CD4-positive, alpha-beta T cell treated with Interleukin-10 for 1 hour (primary cell): ENCODE measurements around the gene WRAP53.

ENCODE experiments used
- DNase-seq: peaks from one replicate; pipeline ENCODE4 v3.0.0-alpha.2; 2020

Gene WRAP53

GRCh38 chr17:7747635-7748071 is 59.4 kb downstream of the WRAP53 start:
- no peak for DNase-seq

DNA sequence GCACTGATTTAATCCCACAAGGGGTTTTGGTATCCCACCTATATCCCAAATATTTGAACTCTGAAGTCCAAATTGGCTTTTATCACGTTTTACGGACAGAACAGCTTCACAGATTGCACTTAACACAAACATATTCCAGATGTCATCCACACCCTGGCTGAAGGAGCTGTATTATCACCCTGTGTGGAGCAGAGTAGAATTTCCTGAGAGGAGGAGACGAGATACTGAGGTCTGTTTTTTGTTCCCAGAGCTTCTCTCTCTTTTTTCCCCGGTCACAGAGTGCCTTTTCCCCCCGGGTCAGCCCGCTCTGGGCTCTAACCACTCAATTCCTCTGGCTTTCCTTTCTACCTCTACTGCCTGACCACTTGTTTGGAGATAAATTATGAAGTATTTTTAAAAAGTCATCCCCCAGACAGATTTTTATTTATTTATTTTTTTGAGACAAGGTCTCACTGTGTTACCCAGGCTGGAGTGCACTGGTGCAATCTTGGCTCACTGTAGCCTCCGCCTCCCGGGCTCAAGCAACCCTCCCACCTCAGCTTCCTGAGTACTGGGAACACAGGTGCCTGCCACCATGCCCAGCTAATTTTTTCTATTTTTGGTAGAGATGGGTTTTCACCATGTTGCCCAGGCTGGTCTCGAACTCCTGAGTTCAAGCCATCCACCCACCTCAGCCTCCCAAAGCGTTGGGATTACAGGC is 59.9 kb downstream of the WRAP53 start:
- no peak for DNase-seq

DNA sequence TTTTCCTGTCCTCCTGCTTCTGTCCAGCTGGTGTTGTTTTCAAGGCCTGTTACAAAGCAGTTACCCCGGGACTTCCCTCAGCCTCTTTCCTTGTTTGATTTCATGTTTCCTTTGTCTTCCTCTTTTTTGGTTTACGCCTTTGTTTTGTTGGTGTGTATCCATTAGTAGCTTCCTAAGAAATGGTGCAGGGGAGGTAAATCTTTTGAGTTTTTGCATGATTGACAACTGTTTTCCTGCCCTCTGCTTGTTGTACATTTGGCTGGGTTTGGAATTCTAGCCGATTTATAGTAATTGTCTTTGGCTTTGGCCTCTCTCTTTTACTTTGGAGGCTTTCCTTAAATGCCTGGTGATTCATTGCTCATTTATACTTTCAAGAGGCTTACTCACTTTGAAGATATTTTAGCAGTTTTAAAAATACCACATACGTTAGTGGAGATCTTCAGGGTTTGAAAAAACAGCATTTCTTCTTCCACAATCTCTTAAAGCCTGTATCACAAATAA is 62.1 kb downstream of the WRAP53 start:
- no peak for DNase-seq
